Measurements from ENCODE around the gene IRF2BPL.
"Not testable (repeated sequence)": the region's sequence is repeated elsewhere in the genome, so short reads cannot be mapped to it uniquely, and the experiment has no call there.

The IRF2BPL gene

DNA sequence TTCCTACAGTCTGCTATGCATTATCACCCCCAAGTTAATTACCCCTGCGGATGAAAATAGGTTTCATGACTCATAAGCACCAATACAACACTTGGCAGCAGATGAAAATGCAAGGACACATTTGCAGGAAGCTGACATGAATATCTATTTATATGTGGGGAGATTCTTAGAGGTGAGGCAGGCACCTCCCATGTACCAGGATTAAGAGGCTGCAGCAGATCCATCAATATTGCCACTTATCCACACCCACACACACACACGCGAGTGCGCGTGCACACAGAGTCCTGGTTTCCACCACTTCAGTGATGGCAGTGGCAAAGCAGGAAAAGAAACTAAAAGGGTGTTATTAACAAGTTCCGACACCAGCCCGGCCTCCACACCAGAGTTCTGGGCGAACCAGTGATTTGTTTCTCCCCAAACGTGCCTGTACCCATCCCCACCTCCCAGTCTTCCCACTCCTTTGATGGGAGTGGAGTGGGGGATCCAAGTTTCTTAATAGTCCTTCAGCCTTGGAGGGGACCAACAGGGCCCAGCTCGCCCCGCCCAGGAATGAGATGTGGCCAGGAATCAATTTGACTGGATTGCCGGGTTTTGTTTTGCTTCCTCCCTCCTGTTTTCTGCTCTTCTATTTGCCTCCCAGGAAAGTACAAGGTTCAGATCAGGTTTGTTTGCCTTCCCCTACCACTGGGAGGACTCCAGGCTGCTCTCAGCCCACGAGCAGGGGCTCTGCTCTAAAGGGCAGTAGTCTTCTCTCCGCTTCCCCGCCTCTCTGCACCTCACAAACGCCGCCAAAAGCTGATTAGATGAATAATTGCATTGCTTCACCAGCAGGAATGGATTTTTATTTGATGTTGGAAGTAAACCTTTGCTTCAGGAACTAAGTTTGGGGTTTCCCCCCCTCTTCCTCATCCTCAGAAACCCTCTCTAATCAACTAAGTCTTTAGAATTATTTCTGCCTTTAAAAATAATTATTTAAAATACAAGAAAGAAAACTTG lies 5.2 kb downstream of the IRF2BPL start:
- CTCF ChIA-PET, result interaction anchor here (0.9 to 35.8 kb wide), 20 partner anchors 9 to 147 kb away, joined by 3 to 421 read pairs (median 4); no protein-coding TSS in a partner anchor
- Histone ChIP-seq H3K9me3 (ENCODE audit: control extremely low read depth in 1 of 5, control insufficient read depth in 4 of 5, insufficient read depth in 2 of 5, low read depth in 1 of 5, low read length in 4 of 5) (no peaks in the 10 kb centered on the region), H3K4me1 (ENCODE audit: control extremely low read depth in 1 of 4, control insufficient read depth in 4 of 4, insufficient read depth in 4 of 4, low read length in 3 of 4) (peaks cover 0 to 56% (median 48%) of the 10 kb centered on the region in 4 experiments), H3K27ac (ENCODE audit: insufficient read depth in 1 of 2, low read depth in 1 of 2, low read length in 2 of 2, poor library complexity in 1 of 2, severe bottlenecking in 2 of 2) (no peak overlapping the region), H3K36me3 (ENCODE audit: control insufficient read depth in 4 of 4, insufficient read depth in 4 of 4, low read length in 3 of 4) (peaks cover 2 to 15% (median 8%) of the 10 kb centered on the region in 4 experiments), H3K4me3 (ENCODE audit: control insufficient read depth in 1 of 7, extremely low read depth in 1 of 7, insufficient read depth in 4 of 7, low read depth in 2 of 7, low read length in 6 of 7) (no peak overlapping the region), H3K27me3 (replicated peaks in 2 of 5; ENCODE audit: control insufficient read depth in 4 of 5, insufficient read depth in 5 of 5, low read length in 4 of 5) (no peaks in the 10 kb centered on the region)
- POLR2A ChIA-PET, result interaction anchor here (1.1 to 1.4 kb wide), 2 partner anchors 23 to 82 kb away, joined by 3 to 4 read pairs; no protein-coding TSS in a partner anchor
- DNase-seq, result peak in 1 of 3 donors; percentile 39
- 86% methylated on average over 4 of the region's 17 CpGs for WGBS (ENCODE audit: insufficient coverage)

DNA sequence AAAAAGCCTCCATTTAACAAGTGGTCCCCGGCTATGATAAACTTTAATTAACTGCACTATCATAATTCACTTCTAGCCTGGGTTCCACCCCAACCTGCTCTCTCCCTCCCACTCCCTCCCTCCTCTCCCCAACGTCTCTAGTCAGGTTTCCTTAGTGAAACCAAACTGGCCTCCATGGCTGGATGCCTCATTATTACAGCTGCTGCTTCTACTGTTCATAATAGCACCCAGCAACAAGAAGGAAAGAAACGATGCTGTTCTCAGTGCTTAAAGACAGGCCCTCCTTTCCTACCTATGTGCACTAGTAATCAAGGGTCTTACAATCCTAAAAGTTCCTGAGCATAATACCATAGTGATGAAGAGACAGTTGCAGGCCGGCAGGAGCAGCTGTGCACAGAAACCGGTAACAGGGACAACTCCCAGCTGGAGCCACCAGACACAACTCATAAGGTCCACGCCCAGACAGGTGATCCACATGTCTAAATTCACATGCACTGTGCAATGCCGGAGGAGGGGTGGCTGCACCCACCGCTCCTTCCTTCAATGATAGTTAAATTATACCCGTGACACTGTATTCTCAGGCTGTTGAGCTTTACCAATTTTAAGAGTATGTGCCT lies 6.2 kb downstream of the IRF2BPL start:
- H3K9me3 ChIP-seq (ENCODE audit: control extremely low read depth in 1 of 5, control insufficient read depth in 4 of 5, insufficient read depth in 2 of 5, low read depth in 1 of 5, low read length in 4 of 5), result no peaks in the 10 kb centered on the region
- 77% methylated on average over 8 of the region's 9 CpGs for WGBS (ENCODE audit: insufficient coverage)
- ChIA-PET POLR2A (no interaction called here), CTCF (interaction anchor here (1.1 to 35.8 kb wide), 9 partner anchors 8 to 146 kb away, joined by 3 to 421 read pairs (median 4); no protein-coding TSS in a partner anchor)
- H3K36me3 ChIP-seq (ENCODE audit: control insufficient read depth in 4 of 4, insufficient read depth in 4 of 4, low read length in 3 of 4), result peaks cover 2 to 15% (median 8%) of the 10 kb centered on the region in 4 experiments
- DNase-seq, result peak in 2 of 3 donors; percentile 49 to 58
- H3K27ac ChIP-seq (ENCODE audit: insufficient read depth in 1 of 2, low read depth in 1 of 2, low read length in 2 of 2, poor library complexity in 1 of 2, severe bottlenecking in 2 of 2), result no peak overlapping the region
- no peaks in the 10 kb centered on the region for H3K27me3 ChIP-seq (replicated peaks in 2 of 5; ENCODE audit: control insufficient read depth in 4 of 5, insufficient read depth in 5 of 5, low read length in 4 of 5)
- H3K4me3 ChIP-seq (ENCODE audit: control insufficient read depth in 1 of 7, extremely low read depth in 1 of 7, insufficient read depth in 4 of 7, low read depth in 2 of 7, low read length in 6 of 7), result no peak overlapping the region
- H3K4me1 ChIP-seq (ENCODE audit: control extremely low read depth in 1 of 4, control insufficient read depth in 4 of 4, insufficient read depth in 4 of 4, low read length in 3 of 4), result peaks cover 0 to 49% (median 43%) of the 10 kb centered on the region in 4 experiments

DNA sequence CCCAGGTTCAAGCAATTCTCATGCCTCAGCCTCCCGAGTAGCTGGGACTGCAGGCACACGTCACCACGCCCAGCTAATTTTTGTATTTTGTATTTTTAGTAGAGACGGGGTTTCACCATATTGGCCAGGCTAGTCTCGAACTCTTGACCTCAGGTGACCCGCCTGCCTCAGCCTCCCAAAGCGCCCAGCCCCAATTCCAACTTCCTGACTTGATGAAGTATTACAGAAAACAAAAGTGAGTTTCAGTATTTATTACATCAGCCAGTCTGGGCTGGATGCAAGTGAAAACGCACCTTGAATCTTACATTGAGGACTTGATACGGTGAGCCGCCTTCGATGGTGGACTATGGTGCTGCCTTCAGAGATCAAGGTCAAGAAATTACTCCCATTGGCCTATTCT lies 7.1 kb downstream of the IRF2BPL start:
- Histone ChIP-seq H3K36me3 (ENCODE audit: control insufficient read depth in 4 of 4, insufficient read depth in 4 of 4, low read length in 3 of 4) (peaks cover 2 to 13% (median 8%) of the 10 kb centered on the region in 4 experiments), H3K4me1 (ENCODE audit: control extremely low read depth in 1 of 4, control insufficient read depth in 4 of 4, insufficient read depth in 4 of 4, low read length in 3 of 4) (peaks cover 0 to 42% (median 37%) of the 10 kb centered on the region in 4 experiments)
- H3K27me3 ChIP-seq (replicated peaks in 2 of 5; ENCODE audit: control insufficient read depth in 4 of 5, insufficient read depth in 5 of 5, low read length in 4 of 5); H3K9me3 ChIP-seq (ENCODE audit: control extremely low read depth in 1 of 5, control insufficient read depth in 4 of 5, insufficient read depth in 2 of 5, low read depth in 1 of 5, low read length in 4 of 5); H3K27ac ChIP-seq (ENCODE audit: insufficient read depth in 1 of 2, low read depth in 1 of 2, low read length in 2 of 2, poor library complexity in 1 of 2, severe bottlenecking in 2 of 2); H3K4me3 ChIP-seq (ENCODE audit: control insufficient read depth in 1 of 7, extremely low read depth in 1 of 7, insufficient read depth in 4 of 7, low read depth in 2 of 7, low read length in 6 of 7); DNase-seq; POLR2A ChIA-PET: not testable (repeated sequence)
- 94% methylated on average over 9 of the region's 11 CpGs for WGBS (ENCODE audit: insufficient coverage)
- CTCF ChIA-PET, result interaction anchor here (1.1 to 35.8 kb wide), 5 partner anchors 11 to 104 kb away, joined by 3 to 421 read pairs (median 4); no protein-coding TSS in a partner anchor

GRCh38 chr14:77018785-77019184 lies 9.7 kb downstream of the IRF2BPL start:
- H3K27ac ChIP-seq (ENCODE audit: insufficient read depth in 1 of 2, low read depth in 1 of 2, low read length in 2 of 2, poor library complexity in 1 of 2, severe bottlenecking in 2 of 2), result no peak overlapping the region
- peaks cover 0 to 22% (median 17%) of the 10 kb centered on the region in 4 experiments for H3K4me1 ChIP-seq (ENCODE audit: control extremely low read depth in 1 of 4, control insufficient read depth in 4 of 4, insufficient read depth in 4 of 4, low read length in 3 of 4)
- H3K36me3 ChIP-seq (ENCODE audit: control insufficient read depth in 4 of 4, insufficient read depth in 4 of 4, low read length in 3 of 4), result no peaks in the 10 kb centered on the region
- no peak overlapping the region for H3K4me3 ChIP-seq (ENCODE audit: control insufficient read depth in 1 of 7, extremely low read depth in 1 of 7, insufficient read depth in 4 of 7, low read depth in 2 of 7, low read length in 6 of 7)
- DNase-seq, result no peak
- WGBS (ENCODE audit: insufficient coverage), result 92% methylated on average over 2 of the region's 3 CpGs
- H3K9me3 ChIP-seq (ENCODE audit: control extremely low read depth in 1 of 5, control insufficient read depth in 4 of 5, insufficient read depth in 2 of 5, low read depth in 1 of 5, low read length in 4 of 5), result no peaks in the 10 kb centered on the region
- H3K27me3 ChIP-seq (replicated peaks in 2 of 5; ENCODE audit: control insufficient read depth in 4 of 5, insufficient read depth in 5 of 5, low read length in 4 of 5), result no peaks in the 10 kb centered on the region
- ChIA-PET POLR2A (interaction anchor here (0.6 kb wide), 1 partner anchor 9 kb away, joined by 4 read pairs; no protein-coding TSS in a partner anchor), CTCF (interaction anchor here (0.7 to 1.5 kb wide), 2 partner anchors 8 to 161 kb away, joined by 3 read pairs; no protein-coding TSS in a partner anchor)

GRCh38 chr14:77017666-77018065 lies 10.8 kb downstream of the IRF2BPL start:
- H3K4me3 ChIP-seq (ENCODE audit: control insufficient read depth in 1 of 7, extremely low read depth in 1 of 7, insufficient read depth in 4 of 7, low read depth in 2 of 7, low read length in 6 of 7), result no peak overlapping the region
- 100% methylated on average over 2 of the region's 2 CpGs for WGBS (ENCODE audit: insufficient coverage)
- peaks cover 0 to 16% (median 11%) of the 10 kb centered on the region in 4 experiments for H3K4me1 ChIP-seq (ENCODE audit: control extremely low read depth in 1 of 4, control insufficient read depth in 4 of 4, insufficient read depth in 4 of 4, low read length in 3 of 4)
- no peaks in the 10 kb centered on the region for H3K9me3 ChIP-seq (ENCODE audit: control extremely low read depth in 1 of 5, control insufficient read depth in 4 of 5, insufficient read depth in 2 of 5, low read depth in 1 of 5, low read length in 4 of 5)
- CTCF ChIA-PET, result interaction anchor here (1.2 to 3.4 kb wide), 3 partner anchors 11 to 105 kb away, joined by 3 to 9 read pairs (median 5); no protein-coding TSS in a partner anchor
- no peak for DNase-seq
- no peaks in the 10 kb centered on the region for H3K27me3 ChIP-seq (replicated peaks in 2 of 5; ENCODE audit: control insufficient read depth in 4 of 5, insufficient read depth in 5 of 5, low read length in 4 of 5)
- H3K36me3 ChIP-seq (ENCODE audit: control insufficient read depth in 4 of 4, insufficient read depth in 4 of 4, low read length in 3 of 4), result no peaks in the 10 kb centered on the region
- POLR2A ChIA-PET, result no interaction called here
- H3K27ac ChIP-seq (ENCODE audit: insufficient read depth in 1 of 2, low read depth in 1 of 2, low read length in 2 of 2, poor library complexity in 1 of 2, severe bottlenecking in 2 of 2), result no peak overlapping the region

- no peak overlapping the region for H3K4me3 ChIP-seq (ENCODE audit: control insufficient read depth in 1 of 7, extremely low read depth in 1 of 7, insufficient read depth in 4 of 7, low read depth in 2 of 7, low read length in 6 of 7)
- no peak for DNase-seq
- ChIA-PET CTCF (interaction anchor here (1.0 to 3.4 kb wide), 6 partner anchors 8 to 102 kb away, joined by 3 to 9 read pairs (median 3); no protein-coding TSS in a partner anchor), POLR2A (no interaction called here)
- H3K9me3 ChIP-seq (ENCODE audit: control extremely low read depth in 1 of 5, control insufficient read depth in 4 of 5, insufficient read depth in 2 of 5, low read depth in 1 of 5, low read length in 4 of 5), result no peaks in the 10 kb centered on the region
- no peak overlapping the region for H3K27ac ChIP-seq (ENCODE audit: insufficient read depth in 1 of 2, low read depth in 1 of 2, low read length in 2 of 2, poor library complexity in 1 of 2, severe bottlenecking in 2 of 2)
- H3K27me3 ChIP-seq (replicated peaks in 2 of 5; ENCODE audit: control insufficient read depth in 4 of 5, insufficient read depth in 5 of 5, low read length in 4 of 5), result no peaks in the 10 kb centered on the region
- H3K36me3 ChIP-seq (ENCODE audit: control insufficient read depth in 4 of 4, insufficient read depth in 4 of 4, low read length in 3 of 4), result no peaks in the 10 kb centered on the region
- WGBS (ENCODE audit: insufficient coverage), result 96% methylated on average over 7 of the region's 7 CpGs
- H3K4me1 ChIP-seq (ENCODE audit: control extremely low read depth in 1 of 4, control insufficient read depth in 4 of 4, insufficient read depth in 4 of 4, low read length in 3 of 4), result peaks cover 0 to 11% (median 1%) of the 10 kb centered on the region in 4 experiments
Observed at GRCh38 chr14:77014734-77015133, 13.8 kb downstream of the IRF2BPL start.
